ENCODE data around the gene TTC28. TPM values are rescaled to one million over a fixed set of nuclear protein-coding genes. Genes with fewer than 3 reads are reported as not detected.
"Not testable (repeated sequence)": the region's sequence is repeated elsewhere in the genome, so short reads cannot be mapped to it uniquely, and the experiment has no call there.

TTC28 gene
- total RNA-seq, 1 donor from 2014 or later, result 1.3 TPM

GRCh38 chr22:28581016-28581415 is 98.6 kb downstream of the TTC28 start:
- DNase-seq, result no peak
- H3K27me3 Mint-ChIP-seq, result peaks cover 36% of the 10 kb centered on the region
- H3K4me3 Mint-ChIP-seq, result no peak overlapping the region
- H3K9me3 Mint-ChIP-seq, result no peaks in the 10 kb centered on the region
- no peaks in the 10 kb centered on the region for H3K4me1 Mint-ChIP-seq
- H3K27ac Mint-ChIP-seq, result no peak overlapping the region
- H3K36me3 Mint-ChIP-seq (ENCODE audit: low read depth), result no peaks in the 10 kb centered on the region
- intact Hi-C loops (cut with micrococcal nuclease), result no loop called here

- DNase-seq, result no peak
- peaks cover 45% of the 10 kb centered on the region for H3K27me3 Mint-ChIP-seq
- intact Hi-C loops (cut with micrococcal nuclease), result no loop called here
- H3K4me3 Mint-ChIP-seq, result no peak overlapping the region
- no peaks in the 10 kb centered on the region for H3K4me1 Mint-ChIP-seq
- H3K9me3 Mint-ChIP-seq, result no peaks in the 10 kb centered on the region
- H3K27ac Mint-ChIP-seq, result no peak overlapping the region
- no peaks in the 10 kb centered on the region for H3K36me3 Mint-ChIP-seq (ENCODE audit: low read depth)
Measured at GRCh38 chr22:28576162-28576561, 103.5 kb downstream of the TTC28 start.

DNA sequence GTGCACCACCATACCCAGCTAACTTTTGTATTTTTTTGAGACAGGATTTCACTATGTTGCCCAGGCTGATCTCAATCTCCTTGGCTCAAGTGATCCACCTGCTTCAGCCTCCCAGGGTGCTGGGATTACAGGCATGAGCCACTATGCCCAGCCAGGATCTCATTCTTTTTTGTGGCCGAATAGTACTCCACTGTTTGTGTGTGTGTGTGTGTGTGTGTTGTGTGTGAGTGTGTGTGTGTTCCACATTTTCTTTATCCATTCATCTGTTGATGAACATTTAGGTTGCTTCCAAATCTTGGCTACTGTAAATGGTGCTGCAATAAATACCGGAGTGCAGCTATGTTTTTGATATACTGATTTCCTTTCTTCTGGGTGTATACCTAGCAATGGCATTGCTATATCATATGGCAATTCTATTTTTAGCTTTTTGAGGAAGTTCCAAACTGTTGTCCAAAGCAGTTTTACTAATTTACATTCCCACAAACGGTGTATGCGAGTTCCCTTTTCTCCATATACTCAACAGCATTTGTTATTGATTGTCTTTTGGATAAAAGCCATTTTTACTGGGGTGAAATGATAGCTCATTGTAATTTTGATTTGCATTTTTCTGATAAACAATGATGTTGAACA is 105.4 kb downstream of the TTC28 start:
- H3K36me3 Mint-ChIP-seq (ENCODE audit: low read depth), result no peaks in the 10 kb centered on the region
- DNase-seq, result no peak
- H3K9me3 Mint-ChIP-seq, result no peaks in the 10 kb centered on the region
- intact Hi-C loops (cut with micrococcal nuclease), result no loop called here
- peaks cover 47% of the 10 kb centered on the region for H3K27me3 Mint-ChIP-seq
- H3K4me1 Mint-ChIP-seq, result no peaks in the 10 kb centered on the region
- no peak overlapping the region for H3K4me3 Mint-ChIP-seq
- H3K27ac Mint-ChIP-seq, result no peak overlapping the region

GRCh38 chr22:28570696-28571373 is 108.8 kb downstream of the TTC28 start:
- no peaks in the 10 kb centered on the region for H3K9me3 Mint-ChIP-seq
- H3K4me3 Mint-ChIP-seq, result no peak overlapping the region
- H3K27ac Mint-ChIP-seq, result no peak overlapping the region
- peaks cover 43% of the 10 kb centered on the region for H3K27me3 Mint-ChIP-seq
- intact Hi-C loops (cut with micrococcal nuclease), result no loop called here
- H3K36me3 Mint-ChIP-seq (ENCODE audit: low read depth), result no peaks in the 10 kb centered on the region
- H3K4me1 Mint-ChIP-seq, result no peaks in the 10 kb centered on the region
- no peak for DNase-seq

DNA sequence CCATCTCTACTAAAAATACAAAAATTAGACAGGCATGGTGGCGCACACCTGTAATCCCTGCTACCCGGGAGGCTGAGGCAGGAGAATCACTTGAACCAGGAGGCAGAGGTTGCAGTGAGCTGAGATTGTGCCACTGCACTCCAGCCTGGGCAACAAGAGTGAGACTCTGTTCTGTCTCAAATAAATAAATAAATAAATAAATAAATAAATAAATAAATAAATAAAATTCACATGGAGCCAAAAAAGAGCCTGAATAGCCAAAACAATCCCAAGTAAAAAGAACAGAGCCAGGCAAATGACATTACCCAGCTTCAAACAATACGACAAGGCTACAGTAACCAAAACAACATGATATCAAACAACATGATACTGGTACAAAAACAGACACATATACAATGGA is 110.7 kb downstream of the TTC28 start:
- H3K4me3 Mint-ChIP-seq; H3K9me3 Mint-ChIP-seq; H3K27ac Mint-ChIP-seq; H3K36me3 Mint-ChIP-seq (ENCODE audit: low read depth); intact Hi-C loops (cut with micrococcal nuclease); DNase-seq; H3K4me1 Mint-ChIP-seq: not testable (repeated sequence)
- peaks cover 28% of the 10 kb centered on the region for H3K27me3 Mint-ChIP-seq

GRCh38 chr22:28568099-28568498 is 111.5 kb downstream of the TTC28 start:
- Mint-ChIP-seq H3K4me1 (no peaks in the 10 kb centered on the region), H3K36me3 (ENCODE audit: low read depth) (no peaks in the 10 kb centered on the region), H3K27me3 (peaks cover 25% of the 10 kb centered on the region), H3K4me3 (no peak overlapping the region), H3K9me3 (no peaks in the 10 kb centered on the region), H3K27ac (no peak overlapping the region)
- DNase-seq, result no peak
- intact Hi-C loops (cut with micrococcal nuclease), result no loop called here

- DNase-seq; H3K4me3 Mint-ChIP-seq; H3K36me3 Mint-ChIP-seq (ENCODE audit: low read depth); H3K4me1 Mint-ChIP-seq; intact Hi-C loops (cut with micrococcal nuclease); H3K27ac Mint-ChIP-seq; H3K9me3 Mint-ChIP-seq: not testable (repeated sequence)
- peaks cover 30% of the 10 kb centered on the region for H3K27me3 Mint-ChIP-seq
Measured at GRCh38 chr22:28566920-28567499, 112.6 kb downstream of the TTC28 start.

GRCh38 chr22:28563636-28564035 is 116.0 kb downstream of the TTC28 start:
- no peak overlapping the region for H3K27ac Mint-ChIP-seq
- DNase-seq, result no peak
- no peak overlapping the region for H3K4me3 Mint-ChIP-seq
- H3K9me3 Mint-ChIP-seq, result no peaks in the 10 kb centered on the region
- peaks cover 24% of the 10 kb centered on the region for H3K27me3 Mint-ChIP-seq
- H3K4me1 Mint-ChIP-seq, result no peaks in the 10 kb centered on the region
- intact Hi-C loops (cut with micrococcal nuclease), result no loop called here
- no peaks in the 10 kb centered on the region for H3K36me3 Mint-ChIP-seq (ENCODE audit: low read depth)

DNA sequence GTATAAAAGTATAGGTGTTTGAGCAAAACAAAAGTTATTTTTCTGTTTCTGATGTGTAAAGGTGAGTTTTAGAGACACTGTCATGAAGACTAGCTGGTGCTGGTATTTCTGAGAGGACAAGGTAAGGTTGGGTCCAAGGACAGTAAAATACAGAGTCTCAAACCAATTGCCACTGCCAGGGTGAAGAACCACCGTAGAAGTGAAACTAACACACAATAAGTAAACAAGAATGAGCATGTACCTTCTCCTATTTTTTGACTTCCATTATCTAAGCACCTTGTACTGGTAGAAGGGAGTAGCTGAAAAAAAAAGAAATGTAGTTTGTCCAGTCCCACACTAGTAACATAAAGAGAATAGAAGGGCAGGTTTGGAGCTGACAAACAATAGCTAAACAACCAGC is 117.3 kb downstream of the TTC28 start:
- H3K36me3 Mint-ChIP-seq (ENCODE audit: low read depth), result no peaks in the 10 kb centered on the region
- H3K27ac Mint-ChIP-seq, result no peak overlapping the region
- H3K4me1 Mint-ChIP-seq, result no peaks in the 10 kb centered on the region
- intact Hi-C loops (cut with micrococcal nuclease), result no loop called here
- no peak overlapping the region for H3K4me3 Mint-ChIP-seq
- peaks cover 15% of the 10 kb centered on the region for H3K27me3 Mint-ChIP-seq
- DNase-seq, result no peak
- H3K9me3 Mint-ChIP-seq, result no peaks in the 10 kb centered on the region

GRCh38 chr22:28560743-28561101 is 118.9 kb downstream of the TTC28 start:
- H3K27me3 Mint-ChIP-seq, result peaks cover 11% of the 10 kb centered on the region
- H3K36me3 Mint-ChIP-seq (ENCODE audit: low read depth); H3K9me3 Mint-ChIP-seq; H3K4me1 Mint-ChIP-seq; H3K4me3 Mint-ChIP-seq; H3K27ac Mint-ChIP-seq; DNase-seq; intact Hi-C loops (cut with micrococcal nuclease): not testable (repeated sequence)

- intact Hi-C loops (cut with micrococcal nuclease), result no loop called here
Measured at GRCh38 chr22:28560046-28560742, 119.4 kb downstream of the TTC28 start.

GRCh38 chr22:28557184-28557583 is 122.5 kb downstream of the TTC28 start:
- Mint-ChIP-seq H3K27ac (no peak overlapping the region), H3K9me3 (no peaks in the 10 kb centered on the region), H3K4me1 (no peaks in the 10 kb centered on the region), H3K27me3 (peaks cover 5% of the 10 kb centered on the region), H3K36me3 (ENCODE audit: low read depth) (no peaks in the 10 kb centered on the region), H3K4me3 (no peak overlapping the region)
- DNase-seq, result no peak
- intact Hi-C loops (cut with micrococcal nuclease), result no loop called here

More at GRCh38 chr22:28560046-28560742, 119.4 kb downstream of the TTC28 start:
- DNase-seq, result no peak
- Mint-ChIP-seq H3K4me1 (no peaks in the 10 kb centered on the region), H3K9me3 (no peaks in the 10 kb centered on the region), H3K27ac (no peak overlapping the region), H3K4me3 (no peak overlapping the region), H3K36me3 (ENCODE audit: low read depth) (no peaks in the 10 kb centered on the region), H3K27me3 (peaks cover 10% of the 10 kb centered on the region)

DNA sequence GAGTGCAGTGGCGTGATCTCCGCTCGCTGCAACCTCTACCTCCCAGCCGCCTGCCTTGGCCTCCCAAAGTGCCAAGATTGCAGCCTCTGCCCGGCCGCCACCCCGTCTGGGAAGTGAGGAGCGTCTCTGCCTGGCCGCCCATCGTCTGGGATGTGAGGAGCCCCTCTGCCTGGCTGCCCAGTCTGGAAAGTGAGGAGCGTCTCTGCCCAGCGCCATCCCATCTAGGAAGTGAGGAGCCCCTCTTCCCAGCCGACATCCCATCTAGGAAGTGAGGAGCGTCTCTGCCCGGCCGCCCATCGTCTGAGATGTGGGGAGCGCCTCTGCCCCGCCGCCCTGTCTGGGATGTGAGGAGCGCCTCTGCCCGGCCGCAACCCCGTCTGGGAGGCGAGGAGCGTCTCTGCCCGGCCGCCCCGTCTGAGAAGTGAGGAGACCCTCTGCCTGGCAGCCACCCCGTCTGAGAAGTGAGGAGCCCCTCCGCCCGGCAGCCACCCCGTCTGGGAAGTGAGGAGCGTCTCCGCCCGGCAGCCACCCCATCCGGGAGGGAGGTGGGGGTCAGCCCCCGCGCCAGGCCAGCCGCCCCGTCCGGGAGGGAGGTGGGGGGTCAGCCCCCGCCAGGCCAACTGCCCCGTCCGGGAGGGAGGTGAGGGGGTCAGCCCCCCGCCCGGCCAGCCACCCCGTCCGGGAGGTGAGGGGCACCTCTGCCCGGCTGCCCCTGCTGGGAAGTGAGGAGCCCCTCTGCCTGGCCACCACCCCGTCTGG is 126.4 kb downstream of the TTC28 start:
- intact Hi-C loops (cut with micrococcal nuclease); H3K27ac Mint-ChIP-seq; H3K27me3 Mint-ChIP-seq; DNase-seq; H3K4me1 Mint-ChIP-seq; H3K4me3 Mint-ChIP-seq; H3K36me3 Mint-ChIP-seq (ENCODE audit: low read depth); H3K9me3 Mint-ChIP-seq: not testable (repeated sequence)

- intact Hi-C loops (cut with micrococcal nuclease), result no loop called here
- Mint-ChIP-seq H3K9me3 (no peaks in the 10 kb centered on the region), H3K4me1 (no peaks in the 10 kb centered on the region), H3K4me3 (no peak overlapping the region), H3K36me3 (ENCODE audit: low read depth) (no peaks in the 10 kb centered on the region), H3K27me3 (peaks cover 10% of the 10 kb centered on the region), H3K27ac (no peak overlapping the region)
- no peak for DNase-seq
Measured at GRCh38 chr22:28548406-28548805, 131.2 kb downstream of the TTC28 start.
